K562 (cell line): ENCODE measurements around the gene MATN1. TPM values are rescaled to one million over a fixed set of nuclear protein-coding genes. Genes with fewer than 3 reads are reported as not detected.
A peak's percentile ranks its signal among the peaks of the same experiment; 100 is the strongest.

Experiments
- BRD4 ChIP-seq: fragments of 200-600 bp; sonication (generic); IDR thresholded peaks from 2 replicates; pipeline ENCODE4 v1.6.1; 2017; ENCODE audit warnings: inconsistent platforms
- DACH1 ChIP-seq: fragments of 450-650 bp; IDR thresholded peaks from 2 replicates; pipeline ENCODE4 v1.6.1; 2018; ENCODE audit not compliant: partially characterized antibody
- DMBX1 ChIP-seq: fragments of 250-450 bp; sonication (Bioruptor Pico); IDR thresholded peaks from 2 replicates; pipeline ENCODE4 v1.8.0; 2022; ENCODE audit warnings: inconsistent platforms, mild to moderate bottlenecking, moderate library complexity, borderline replicate concordance
- KAT2B ChIP-seq: IDR thresholded peaks from one replicate; pipeline ENCODE4 v1.6.1; 2012; ENCODE audit warnings: low read depth, mild to moderate bottlenecking, control low read depth, inconsistent platforms, low read length, moderate library complexity
- NCOA1 ChIP-seq: fragments of 450-650 bp; IDR thresholded peaks from 2 replicates; pipeline ENCODE4 v1.6.1; 2016; ENCODE audit warnings: low read depth
- PHB2 ChIP-seq: fragments of 450-650 bp; IDR thresholded peaks from 2 replicates; pipeline ENCODE4 v1.6.1; 2017; ENCODE audit warnings: low read depth
- PTBP1 ChIP-seq: fragments of 200-400 bp; formaldehyde crosslinking; IDR thresholded peaks from 2 replicates; pipeline ENCODE4 v1.6.1; 2017; ENCODE audit warnings: low read depth, low read length
- TSHZ1 ChIP-seq: fragments of 250-450 bp; sonication (Bioruptor Pico); IDR thresholded peaks from 2 replicates; pipeline ENCODE4 v1.4.0; 2020; ENCODE audit warnings: mild to moderate bottlenecking, moderate library complexity
- WHSC1 ChIP-seq: IDR thresholded peaks from one replicate; pipeline ENCODE4 v1.6.1; 2012; ENCODE audit warnings: low read length, control low read depth, inconsistent platforms
- polyA plus RNA-seq, 8 experiments: library from polyadenylated mRNA; depleted of rRNA in 4 of 8; stranded (reverse) in 5 of 8; unstranded in 3 of 8; fragments of >200 nt; fragmentation: Nextera tagmentation in 2 of 8; fragmentation: Illumina TruSeq in 1 of 8; extraction: Ambion mirVana in 2 of 8; extraction: Trizol in 1 of 8; gene quantifications; 2 replicates each; pipeline versions ENCODE4 v1.2.1 to v1.2.3, GENCODE V29; 2011 to 2014; ENCODE audit warnings: inconsistent platforms in 1 of 8, missing spikeins in 1 of 8
- total RNA-seq, 7 experiments: library from RNA; depleted of rRNA in 6 of 7; stranded (reverse); fragments of >200 nt in 6 of 7; fragmentation: Illumina TruSeq in 2 of 7; extraction: Trizol in 2 of 7; gene quantifications; 2 replicates each; pipeline versions ENCODE4 v1.2.1 to v1.2.3, GENCODE V29; 2011 to 2021; ENCODE audit warnings: low replicate concordance in 1 of 7
- TF ChIP-seq, protein P1 (sequence below): fragments of 450-650 bp; IDR thresholded peaks from 2 replicates; pipeline ENCODE4 v1.6.1; 2016; ENCODE audit warnings: missing biosample characterization, missing genetic modification characterization
- TF ChIP-seq, protein P2 (sequence below): fragments of 250-450 bp; sonication (Bioruptor Pico); IDR thresholded peaks from 2 replicates; pipeline ENCODE4 v1.6.1; 2021; ENCODE audit warnings: mild to moderate bottlenecking
- TF ChIP-seq, protein P3 (sequence below): fragments of 450-650 bp; IDR thresholded peaks from 2 replicates; pipeline ENCODE4 v1.6.1; 2016; ENCODE audit warnings: low read depth, mild to moderate bottlenecking, moderate library complexity

The MATN1 gene
- total and polyA plus RNA-seq, 9 of the 15 experiments (the other 6 are each of a cell fraction or from before 2014, with no cell fraction given) = 0.10 to 2.3 (median 1.2) TPM

- TF ChIP-seq NCOA1 = no peak
- TF ChIP-seq, protein P1, sequence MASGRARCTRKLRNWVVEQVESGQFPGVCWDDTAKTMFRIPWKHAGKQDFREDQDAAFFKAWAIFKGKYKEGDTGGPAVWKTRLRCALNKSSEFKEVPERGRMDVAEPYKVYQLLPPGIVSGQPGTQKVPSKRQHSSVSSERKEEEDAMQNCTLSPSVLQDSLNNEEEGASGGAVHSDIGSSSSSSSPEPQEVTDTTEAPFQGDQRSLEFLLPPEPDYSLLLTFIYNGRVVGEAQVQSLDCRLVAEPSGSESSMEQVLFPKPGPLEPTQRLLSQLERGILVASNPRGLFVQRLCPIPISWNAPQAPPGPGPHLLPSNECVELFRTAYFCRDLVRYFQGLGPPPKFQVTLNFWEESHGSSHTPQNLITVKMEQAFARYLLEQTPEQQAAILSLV (tag) = 0 out of 2 replicates have a peak, but pooled peaks have one; percentile 28
- TF ChIP-seq TSHZ1 (CRISPR knock-in tag) = 0 out of 2 replicates have a peak, but pooled peaks have one; percentile 24
- no peak for TF ChIP-seq PTBP1
- TF ChIP-seq, protein P2, sequence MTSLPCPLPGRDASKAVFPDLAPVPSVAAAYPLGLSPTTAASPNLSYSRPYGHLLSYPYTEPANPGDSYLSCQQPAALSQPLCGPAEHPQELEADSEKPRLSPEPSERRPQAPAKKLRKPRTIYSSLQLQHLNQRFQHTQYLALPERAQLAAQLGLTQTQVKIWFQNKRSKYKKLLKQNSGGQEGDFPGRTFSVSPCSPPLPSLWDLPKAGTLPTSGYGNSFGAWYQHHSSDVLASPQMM (CRISPR knock-in tag) = no peak
- TF ChIP-seq KAT2B = no peak
- TF ChIP-seq DACH1 = no peak
- TF ChIP-seq, protein P3, sequence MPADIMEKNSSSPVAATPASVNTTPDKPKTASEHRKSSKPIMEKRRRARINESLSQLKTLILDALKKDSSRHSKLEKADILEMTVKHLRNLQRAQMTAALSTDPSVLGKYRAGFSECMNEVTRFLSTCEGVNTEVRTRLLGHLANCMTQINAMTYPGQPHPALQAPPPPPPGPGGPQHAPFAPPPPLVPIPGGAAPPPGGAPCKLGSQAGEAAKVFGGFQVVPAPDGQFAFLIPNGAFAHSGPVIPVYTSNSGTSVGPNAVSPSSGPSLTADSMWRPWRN = no peak
- TF ChIP-seq BRD4 = no peak
- no peak for TF ChIP-seq PHB2
- peak; percentile 52; the same call in 1 of the 2 replicates for TF ChIP-seq DMBX1 (CRISPR knock-in tag)
- TF ChIP-seq WHSC1 = peak; percentile 68
- TF ChIP-seq, all 486 proteins: peak for 21
These were observed 46.8 kb upstream of the MATN1 start (continued) for GRCh38 chr1:30770150-30770549.
